NT2/D1 (cell line): ENCODE data around the gene LRIG3.

Source experiments
- DNase-seq: peaks from one replicate; pipeline ENCODE4 v3.0.0-alpha.2; 2011; ENCODE audit warnings: low read depth, low spot score
- H3K27me3 ChIP-seq: 2 replicates; pipeline ENCODE4 v1.6.0; 2011; ENCODE audit warnings: mild to moderate bottlenecking; ENCODE audit not compliant: insufficient read length, insufficient read depth
- H3K36me3 ChIP-seq: 2 replicates; pipeline ENCODE4 v1.6.1; 2011; ENCODE audit warnings: mild to moderate bottlenecking, low read length, mixed read lengths; ENCODE audit not compliant: insufficient read depth, insufficient read length
- H3K4me1 ChIP-seq: 2 replicates; pipeline ENCODE4 v1.5.1; 2011; ENCODE audit not compliant: insufficient read depth, insufficient read length
- H3K4me3 ChIP-seq: 2 replicates; pipeline ENCODE4 v1.5.1; 2011; ENCODE audit warnings: low read depth; ENCODE audit not compliant: insufficient read length
- H3K9ac ChIP-seq: 2 replicates; pipeline ENCODE4 v1.6.0; 2011; ENCODE audit warnings: low read depth; ENCODE audit not compliant: insufficient read length
- H3K9me3 ChIP-seq: 2 replicates; pipeline ENCODE4 v1.5.1; 2011; ENCODE audit warnings: mild to moderate bottlenecking, low read length; ENCODE audit not compliant: insufficient read depth
- SUZ12 ChIP-seq: IDR thresholded peaks from 2 replicates; pipeline ENCODE4 v1.6.1; 2011; ENCODE audit not compliant: insufficient read length, insufficient read depth; ENCODE audit errors: extremely low read depth
- YY1 ChIP-seq: IDR thresholded peaks from 2 replicates; pipeline ENCODE4 v1.6.1; 2011; ENCODE audit not compliant: insufficient read length, insufficient read depth
- ZNF274 ChIP-seq: IDR thresholded peaks from 2 replicates; pipeline ENCODE4 v1.6.1; 2011; ENCODE audit warnings: mild to moderate bottlenecking, low read depth, low read length

LRIG3 gene

GRCh38 chr12:58847901-58848600 is 72.3 kb downstream of the LRIG3 start:
- no peaks in the 10 kb centered on the region for H3K36me3 ChIP-seq
- no peaks in the 10 kb centered on the region for H3K9me3 ChIP-seq
- H3K27me3 ChIP-seq: no peaks in the 10 kb centered on the region
- no peak overlapping the region for H3K4me3 ChIP-seq
- H3K9ac ChIP-seq: no peak overlapping the region
- no peak for TF ChIP-seq SUZ12
- no peak for TF ChIP-seq YY1
- no peak for TF ChIP-seq ZNF274
- no peak for DNase-seq
- no peaks in the 10 kb centered on the region for H3K4me1 ChIP-seq

- Histone ChIP-seq H3K9me3 (no peaks in the 10 kb centered on the region), H3K36me3 (no peaks in the 10 kb centered on the region), H3K9ac (no peak overlapping the region), H3K4me3 (no peak overlapping the region), H3K4me1 (no peaks in the 10 kb centered on the region), H3K27me3 (no peaks in the 10 kb centered on the region)
- DNase-seq: no peak
- no peak for TF ChIP-seq YY1
- TF ChIP-seq ZNF274: no peak
- TF ChIP-seq SUZ12: no peak
Measured at GRCh38 chr12:58844161-58844560, 76.1 kb downstream of the LRIG3 start.

- H3K9me3 ChIP-seq: no peaks in the 10 kb centered on the region
- H3K4me3 ChIP-seq: no peak overlapping the region
- no peaks in the 10 kb centered on the region for H3K27me3 ChIP-seq
- TF ChIP-seq YY1 (no peak), SUZ12 (no peak)
- no peak for DNase-seq
- H3K36me3 ChIP-seq: no peaks in the 10 kb centered on the region
- H3K4me1 ChIP-seq: no peaks in the 10 kb centered on the region
- no peak overlapping the region for H3K9ac ChIP-seq
Measured at GRCh38 chr12:58841058-58841798, 79.1 kb downstream of the LRIG3 start.

- Histone ChIP-seq H3K4me3 (no peak overlapping the region), H3K9ac (no peak overlapping the region), H3K4me1 (no peaks in the 10 kb centered on the region), H3K36me3 (no peaks in the 10 kb centered on the region), H3K9me3 (no peaks in the 10 kb centered on the region; the same call in 1 of the 2 replicates), H3K27me3 (no peaks in the 10 kb centered on the region)
- no peak for DNase-seq
- TF ChIP-seq ZNF274: no peak
Measured at GRCh38 chr12:58833853-58834252, 86.5 kb downstream of the LRIG3 start.

- Histone ChIP-seq H3K9ac (no peak overlapping the region), H3K4me3 (no peak overlapping the region), H3K36me3 (no peaks in the 10 kb centered on the region), H3K4me1 (no peaks in the 10 kb centered on the region), H3K9me3 (no peaks in the 10 kb centered on the region; the same call in 1 of the 2 replicates), H3K27me3 (no peaks in the 10 kb centered on the region)
- no peak for TF ChIP-seq ZNF274
- no peak for TF ChIP-seq SUZ12
- TF ChIP-seq YY1: no peak
- no peak for DNase-seq
Measured at GRCh38 chr12:58832920-58833319, 87.4 kb downstream of the LRIG3 start.
